ENCODE data around the gene HS3ST3B1. TPM values are rescaled to one million over a fixed set of nuclear protein-coding genes. Genes with fewer than 3 reads are reported as not detected.

The HS3ST3B1 gene
- total RNA-seq (2021; fragmentation: NEBNext Ultra II Directional; extraction: Animal tissue kit (Norgen Biotek cat#: 25700)) = 10 to 100 TPM; 18.3 to 24.6 (median 22.3) TPM
- long read RNA-seq, full-length matches to known transcripts = 7 of 27 reads
- long read RNA-seq, partial matches to known transcripts = 1 of 27 reads
- long read RNA-seq, other reads (novel, unspliced or antisense) = 19 of 27 reads

DNA sequence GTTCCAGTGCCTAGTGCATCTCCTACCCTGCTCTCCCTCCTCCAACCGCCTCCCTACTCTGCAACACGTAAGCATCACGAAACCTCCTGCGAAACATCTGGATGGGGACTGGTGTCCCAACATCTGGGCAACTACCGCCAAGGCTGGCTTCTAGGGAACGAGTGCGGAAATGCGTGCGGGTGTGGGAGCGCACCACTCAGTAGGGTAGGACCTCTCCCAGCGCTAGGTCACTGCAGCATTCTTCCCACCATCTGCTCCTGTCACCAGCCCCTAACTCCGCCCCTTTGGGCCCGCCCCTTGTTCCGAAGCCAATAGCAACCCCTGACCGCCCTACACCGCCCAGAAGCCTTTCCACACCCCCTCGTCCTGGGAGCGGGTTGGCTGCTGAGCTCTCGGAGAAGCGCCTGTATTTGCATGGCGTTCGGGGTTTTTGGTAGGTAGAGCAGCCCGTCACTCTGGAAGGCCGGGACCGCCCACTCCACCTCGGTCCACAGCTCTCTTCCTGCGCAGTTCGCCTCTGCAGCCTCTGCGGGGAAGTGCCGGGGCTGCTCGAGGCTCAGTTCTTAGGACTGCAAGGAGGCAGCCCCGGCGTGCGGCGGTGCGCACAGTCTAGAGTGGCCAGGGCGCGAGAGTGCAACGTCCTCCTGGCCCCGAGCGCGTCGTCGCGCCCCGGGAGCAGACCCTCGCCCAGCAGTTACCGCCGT lies at the start of gene HS3ST3B1:
Gene HS3ST3B1 (plus strand): TSS at position 507 of the 704 bp plus-strand sequence. CDS start 438 bp downstream, outside the sequence.
- peaks cover 20% of the 10 kb centered on the region for H3K36me3 Mint-ChIP-seq (ENCODE audit: low read depth)
- H3K27ac Mint-ChIP-seq = peak within 1 kb of the TSS; percentile 91
- DNase-seq = peak; percentile 100
- peaks cover 59% of the 10 kb centered on the region for H3K4me1 Mint-ChIP-seq (ENCODE audit: low read depth)
- peak within 1 kb of the TSS; percentile 95 for H3K4me3 Mint-ChIP-seq
- H3K9me3 Mint-ChIP-seq = no peaks in the 10 kb centered on the region
- TF ChIP-seq, protein P1, sequence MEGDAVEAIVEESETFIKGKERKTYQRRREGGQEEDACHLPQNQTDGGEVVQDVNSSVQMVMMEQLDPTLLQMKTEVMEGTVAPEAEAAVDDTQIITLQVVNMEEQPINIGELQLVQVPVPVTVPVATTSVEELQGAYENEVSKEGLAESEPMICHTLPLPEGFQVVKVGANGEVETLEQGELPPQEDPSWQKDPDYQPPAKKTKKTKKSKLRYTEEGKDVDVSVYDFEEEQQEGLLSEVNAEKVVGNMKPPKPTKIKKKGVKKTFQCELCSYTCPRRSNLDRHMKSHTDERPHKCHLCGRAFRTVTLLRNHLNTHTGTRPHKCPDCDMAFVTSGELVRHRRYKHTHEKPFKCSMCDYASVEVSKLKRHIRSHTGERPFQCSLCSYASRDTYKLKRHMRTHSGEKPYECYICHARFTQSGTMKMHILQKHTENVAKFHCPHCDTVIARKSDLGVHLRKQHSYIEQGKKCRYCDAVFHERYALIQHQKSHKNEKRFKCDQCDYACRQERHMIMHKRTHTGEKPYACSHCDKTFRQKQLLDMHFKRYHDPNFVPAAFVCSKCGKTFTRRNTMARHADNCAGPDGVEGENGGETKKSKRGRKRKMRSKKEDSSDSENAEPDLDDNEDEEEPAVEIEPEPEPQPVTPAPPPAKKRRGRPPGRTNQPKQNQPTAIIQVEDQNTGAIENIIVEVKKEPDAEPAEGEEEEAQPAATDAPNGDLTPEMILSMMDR (IDR thresholded peaks at IDR 0.05) = no peak
- H3K27me3 Mint-ChIP-seq (ENCODE audit: insufficient read depth) = peaks cover 11% of the 10 kb centered on the region

DNA sequence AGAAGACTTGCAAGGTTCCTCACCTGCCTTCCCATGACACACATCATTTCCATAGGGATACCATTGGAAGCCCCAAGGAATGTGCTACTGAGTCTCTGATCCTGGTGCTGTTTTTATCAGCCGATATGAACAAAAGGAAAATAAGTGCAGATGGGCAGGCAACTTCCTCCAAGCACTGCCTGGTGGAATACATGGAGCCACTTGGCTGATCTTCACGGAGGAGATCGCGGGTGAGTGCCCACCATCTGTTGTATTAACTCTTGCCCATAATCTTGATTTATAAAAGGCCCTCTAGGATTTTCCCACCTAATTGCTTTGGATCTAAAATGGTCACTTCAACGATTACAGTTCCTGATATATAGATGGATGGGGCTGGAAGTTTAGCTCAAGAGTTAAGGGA lies 39.5 kb upstream of the HS3ST3B1 start:
- no peaks in the 10 kb centered on the region for H3K9me3 Mint-ChIP-seq
- H3K36me3 Mint-ChIP-seq (ENCODE audit: low read depth) = no peaks in the 10 kb centered on the region
- H3K4me1 Mint-ChIP-seq (ENCODE audit: low read depth) = no peaks in the 10 kb centered on the region
- DNase-seq = no peak
- H3K4me3 Mint-ChIP-seq = no peak overlapping the region
- H3K27me3 Mint-ChIP-seq (ENCODE audit: insufficient read depth) = peaks cover 17% of the 10 kb centered on the region
- TF ChIP-seq, protein P1 (IDR thresholded peaks at IDR 0.05) = no peak
- no peak overlapping the region for H3K27ac Mint-ChIP-seq

DNA sequence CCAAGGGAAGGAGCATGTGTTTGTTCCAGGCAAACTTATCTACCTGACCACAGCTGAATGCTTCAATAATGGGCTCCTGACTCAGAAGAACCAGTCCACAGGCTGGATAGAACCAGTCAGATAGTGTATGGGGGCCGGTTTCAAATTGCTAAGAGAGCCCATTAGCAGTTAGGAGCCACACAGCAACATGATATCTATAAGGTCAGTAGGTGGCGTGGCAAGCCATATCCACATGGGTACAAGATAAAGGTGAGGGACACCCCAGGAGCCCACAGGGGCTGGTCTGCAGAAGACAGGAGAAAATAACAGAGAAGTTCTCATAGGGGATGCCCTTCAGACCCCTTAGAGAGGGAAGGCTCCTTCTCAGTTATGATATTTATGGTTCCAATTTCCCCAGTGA lies 32.6 kb upstream of the HS3ST3B1 start:
- H3K27me3 Mint-ChIP-seq (ENCODE audit: insufficient read depth) = peaks cover 11% of the 10 kb centered on the region; the same call in 1 of the 2 replicates
- H3K9me3 Mint-ChIP-seq = no peaks in the 10 kb centered on the region
- DNase-seq = no peak
- no peak overlapping the region for H3K4me3 Mint-ChIP-seq
- no peaks in the 10 kb centered on the region for H3K36me3 Mint-ChIP-seq (ENCODE audit: low read depth)
- H3K4me1 Mint-ChIP-seq (ENCODE audit: low read depth) = no peaks in the 10 kb centered on the region
- H3K27ac Mint-ChIP-seq = no peak overlapping the region
- TF ChIP-seq, protein P1 (IDR thresholded peaks at IDR 0.05) = peak; percentile 32; the same call in 1 of the 2 replicates

DNA sequence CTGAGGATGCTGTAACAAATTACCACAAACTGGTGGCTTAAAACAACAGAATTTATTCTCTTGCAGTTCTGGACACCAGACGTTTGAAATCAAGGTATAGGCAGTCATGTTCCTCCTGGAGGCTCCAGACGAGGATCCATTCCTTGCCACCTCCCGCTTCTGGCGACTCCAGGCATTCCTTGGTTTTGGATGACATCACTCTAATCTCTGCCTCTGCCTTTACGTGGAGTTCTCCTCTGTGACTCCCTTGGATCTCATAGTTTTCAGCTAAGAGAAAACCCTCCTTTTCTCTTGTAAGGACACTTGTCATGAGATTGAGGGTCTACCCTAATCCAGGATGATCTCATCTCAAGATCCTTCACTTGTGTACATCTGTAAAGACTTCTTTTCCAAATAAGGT lies 31.4 kb upstream of the HS3ST3B1 start:
- Mint-ChIP-seq H3K9me3 (no peaks in the 10 kb centered on the region; the same call in 1 of the 2 replicates), H3K4me3 (no peak overlapping the region), H3K4me1 (ENCODE audit: low read depth) (no peaks in the 10 kb centered on the region), H3K36me3 (ENCODE audit: low read depth) (no peaks in the 10 kb centered on the region), H3K27ac (no peak overlapping the region), H3K27me3 (ENCODE audit: insufficient read depth) (peaks cover 11% of the 10 kb centered on the region; the same call in 1 of the 2 replicates)
- DNase-seq = no peak
- TF ChIP-seq, protein P1 (IDR thresholded peaks at IDR 0.05) = no peak

DNA sequence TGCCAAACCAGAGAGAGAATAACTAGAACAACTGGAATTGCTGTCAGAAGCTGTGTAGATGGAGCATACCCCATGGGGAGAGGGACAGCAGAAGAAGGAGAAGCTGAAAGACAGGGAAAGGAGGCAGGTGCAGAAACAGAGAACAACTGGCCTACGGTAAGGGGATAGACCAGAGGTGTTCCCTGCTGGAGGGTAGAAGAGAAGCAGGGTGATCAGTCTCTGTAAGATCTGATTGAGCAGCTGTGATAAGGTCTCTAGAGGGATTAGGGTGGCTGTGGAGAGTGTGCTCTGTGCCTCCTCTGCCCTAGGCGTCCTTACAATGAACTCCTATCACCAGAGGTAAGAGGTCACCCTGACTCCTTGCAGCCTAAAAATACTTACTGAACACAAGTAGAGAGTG lies 30.4 kb upstream of the HS3ST3B1 start:
- H3K9me3 Mint-ChIP-seq = no peaks in the 10 kb centered on the region; the same call in 1 of the 2 replicates
- H3K27ac Mint-ChIP-seq = no peak overlapping the region
- TF ChIP-seq, protein P1 (IDR thresholded peaks at IDR 0.05) = no peak
- no peaks in the 10 kb centered on the region for H3K36me3 Mint-ChIP-seq (ENCODE audit: low read depth)
- H3K4me3 Mint-ChIP-seq = no peak overlapping the region
- peaks cover 14% of the 10 kb centered on the region; the same call in 1 of the 2 replicates for H3K27me3 Mint-ChIP-seq (ENCODE audit: insufficient read depth)
- no peak for DNase-seq
- no peaks in the 10 kb centered on the region for H3K4me1 Mint-ChIP-seq (ENCODE audit: low read depth)
